ENCODE data around the gene KIAA1586.
"Not testable (repeated sequence)": the region's sequence is repeated elsewhere in the genome, so short reads cannot be mapped to it uniquely, and the experiment has no call there.

The KIAA1586 gene

GRCh38 chr6:57046332-57047256, at the start of gene KIAA1586:
Gene KIAA1586, plus strand, starts transcription at chr6:57046693. Its CDS starts 63 bp downstream, at chr6:57046756.
- DNase-seq (ENCODE audit: low spot score): peak; percentile 80

GRCh38 chr6:56999049-56999448, 47.4 kb upstream of the KIAA1586 start:
- no peak for DNase-seq (ENCODE audit: low spot score)

GRCh38 chr6:56999748-57000147, 46.7 kb upstream of the KIAA1586 start:
- not testable (repeated sequence) for DNase-seq (ENCODE audit: low spot score)

- DNase-seq (ENCODE audit: low spot score): no peak
Observed at GRCh38 chr6:57002197-57002596, 44.3 kb upstream of the KIAA1586 start.

GRCh38 chr6:57004292-57004691, 42.2 kb upstream of the KIAA1586 start:
- DNase-seq (ENCODE audit: low spot score): no peak

- no peak for DNase-seq (ENCODE audit: low spot score)
Observed at GRCh38 chr6:57006101-57006500, 40.4 kb upstream of the KIAA1586 start.

- DNase-seq (ENCODE audit: low spot score): not testable (repeated sequence)
Observed at GRCh38 chr6:57008069-57008468, 38.4 kb upstream of the KIAA1586 start.

GRCh38 chr6:57013521-57013926, 33.0 kb upstream of the KIAA1586 start:
- DNase-seq (ENCODE audit: low spot score): peak; percentile 77

GRCh38 chr6:57017069-57017468, 29.4 kb upstream of the KIAA1586 start:
- no peak for DNase-seq (ENCODE audit: low spot score)

- DNase-seq (ENCODE audit: low spot score): no peak
Observed at GRCh38 chr6:57017841-57018240, 28.7 kb upstream of the KIAA1586 start.

- DNase-seq (ENCODE audit: low spot score): no peak
Observed at GRCh38 chr6:57019434-57019833, 27.1 kb upstream of the KIAA1586 start.

GRCh38 chr6:57021086-57021720, 25.3 kb upstream of the KIAA1586 start:
- peak; percentile 59 for DNase-seq (ENCODE audit: low spot score)

GRCh38 chr6:57024321-57024720, 22.2 kb upstream of the KIAA1586 start:
- no peak for DNase-seq (ENCODE audit: low spot score)

GRCh38 chr6:57024775-57025174, 21.7 kb upstream of the KIAA1586 start:
- no peak for DNase-seq (ENCODE audit: low spot score)

GRCh38 chr6:57026001-57026400, 20.5 kb upstream of the KIAA1586 start:
- no peak for DNase-seq (ENCODE audit: low spot score)

- DNase-seq (ENCODE audit: low spot score): no peak
Observed at GRCh38 chr6:57027301-57027700, 19.2 kb upstream of the KIAA1586 start.

GRCh38 chr6:57029213-57029612, 17.3 kb upstream of the KIAA1586 start:
- no peak for DNase-seq (ENCODE audit: low spot score)

GRCh38 chr6:57033228-57033627, 13.3 kb upstream of the KIAA1586 start:
- DNase-seq (ENCODE audit: low spot score): no peak

- DNase-seq (ENCODE audit: low spot score): no peak
Observed at GRCh38 chr6:57035549-57035948, 10.9 kb upstream of the KIAA1586 start.

GRCh38 chr6:57038906-57039305, 7.6 kb upstream of the KIAA1586 start:
- no peak for DNase-seq (ENCODE audit: low spot score)

- DNase-seq (ENCODE audit: low spot score): no peak
Observed at GRCh38 chr6:57040011-57040410, 6.5 kb upstream of the KIAA1586 start.

- not testable (repeated sequence) for DNase-seq (ENCODE audit: low spot score)
Observed at GRCh38 chr6:57044061-57044460, 2.4 kb upstream of the KIAA1586 start.

GRCh38 chr6:57044568-57044967, 1.9 kb upstream of the KIAA1586 start:
- no peak for DNase-seq (ENCODE audit: low spot score)
